Measurements from ENCODE around the gene SELENOW. TPM values are rescaled to one million over a fixed set of nuclear protein-coding genes. Genes with fewer than 3 reads are reported as not detected.
A peak's percentile ranks its signal among the peaks of the same experiment; 100 is the strongest.
"Not testable (repeated sequence)": the region's sequence is repeated elsewhere in the genome, so short reads cannot be mapped to it uniquely, and the experiment has no call there.

Gene SELENOW
- polyA plus RNA-seq, result 100 to 1,000 TPM; 294 to 618 (median 368) TPM

GRCh38 chr19:47778049-47778953, at the start of gene SELENOW:
Gene SELENOW, plus strand, starts transcription at chr19:47778703. Its CDS starts 83 bp downstream, at chr19:47778786.
- Mint-ChIP-seq H3K36me3 (peaks cover 0 to 10% (median 6%) of the 10 kb centered on the region in 3 donors), H3K4me3 (peak within 1 kb of the TSS; percentile 93 to 96 (median 96)), H3K27ac (peak within 1 kb of the TSS; percentile 86 to 98 (median 94)), H3K9me3 (no peaks in the 10 kb centered on the region), H3K27me3 (ENCODE audit: low read depth in 3 of 3) (peaks cover 1 to 4% (median 2%) of the 10 kb centered on the region in 3 donors), H3K4me1 (peaks cover 27 to 33% of the 10 kb centered on the region in 2 donors)
- DNase-seq, result peak; percentile 81 to 85 (median 84)

- peak overlapping the region in 1 of 5 donors; percentile 55 for H3K4me3 Mint-ChIP-seq
- peaks cover 6 to 8% of the 10 kb centered on the region in 2 donors for H3K4me1 Mint-ChIP-seq
- H3K9me3 Mint-ChIP-seq, result no peaks in the 10 kb centered on the region
- DNase-seq, result no peak
- H3K36me3 Mint-ChIP-seq, result peaks cover 0 to 4% (median 0%) of the 10 kb centered on the region in 3 donors
- H3K27ac Mint-ChIP-seq, result no peak overlapping the region
- H3K27me3 Mint-ChIP-seq (ENCODE audit: low read depth in 3 of 3), result peaks cover 7 to 16% (median 11%) of the 10 kb centered on the region in 3 donors
Observed at GRCh38 chr19:47729468-47729798, 49.1 kb upstream of the SELENOW start.

DNA sequence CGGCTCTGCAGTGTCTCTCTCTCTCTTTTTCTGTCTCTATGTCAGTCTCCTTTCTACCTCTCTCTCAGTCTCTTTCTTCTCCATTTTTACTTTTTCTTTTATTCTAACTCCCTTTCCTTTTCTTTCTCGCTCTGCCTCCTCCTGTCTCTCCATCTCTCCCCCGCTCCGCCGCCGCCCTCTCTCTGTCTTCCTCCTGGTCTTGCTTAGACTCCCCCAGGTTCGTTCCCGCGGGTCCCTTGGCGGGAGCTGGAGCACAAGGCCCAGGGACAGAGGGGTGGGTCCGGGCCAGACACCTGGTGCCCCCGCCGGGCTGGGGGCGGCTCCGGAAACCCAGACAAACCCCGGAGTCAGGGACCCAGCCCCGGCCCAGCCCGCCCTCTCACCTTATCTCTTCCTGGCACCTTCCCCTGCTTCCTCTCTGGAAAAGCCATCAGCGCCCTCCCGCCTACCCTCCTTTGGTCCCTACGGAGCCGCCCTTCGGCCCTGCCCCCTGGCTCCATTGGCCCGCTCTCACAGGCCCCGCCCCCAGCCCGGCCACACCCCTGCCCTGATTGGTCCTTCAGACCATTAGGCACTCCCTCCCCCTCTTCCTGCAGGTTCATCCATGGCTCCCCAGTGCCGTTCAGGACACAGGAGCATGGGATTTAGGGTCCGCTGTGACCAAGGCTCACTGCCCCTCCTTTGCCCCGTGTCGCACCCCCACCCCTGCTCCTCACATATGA, 48.5 kb upstream of the SELENOW start:
- Mint-ChIP-seq H3K36me3 (peaks cover 0 to 4% (median 0%) of the 10 kb centered on the region in 3 donors), H3K27me3 (ENCODE audit: low read depth in 3 of 3) (peaks cover 7 to 15% (median 10%) of the 10 kb centered on the region in 3 donors)

DNA sequence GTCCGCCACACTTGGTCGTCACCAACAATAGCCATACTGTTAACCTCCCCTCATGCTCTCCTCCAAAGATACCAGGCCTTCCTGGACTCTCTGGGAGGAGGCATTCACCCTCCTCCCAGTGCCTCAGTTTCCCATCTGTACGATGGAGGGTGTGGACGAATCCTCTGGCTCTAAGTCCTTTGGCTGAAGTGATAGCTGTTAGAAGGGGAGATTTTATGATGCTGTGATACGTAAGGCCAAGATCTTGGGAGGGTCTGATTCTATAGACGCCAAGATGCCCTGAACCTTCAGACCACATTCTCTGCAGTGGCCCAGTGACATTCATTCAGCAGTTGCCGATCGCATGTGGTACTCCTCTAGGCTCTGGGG, 48.0 kb upstream of the SELENOW start:
- peaks cover 7 to 14% (median 10%) of the 10 kb centered on the region in 3 donors for H3K27me3 Mint-ChIP-seq (ENCODE audit: low read depth in 3 of 3)
- DNase-seq, result no peak
- H3K9me3 Mint-ChIP-seq, result no peaks in the 10 kb centered on the region
- no peak overlapping the region for H3K4me3 Mint-ChIP-seq
- no peak overlapping the region for H3K27ac Mint-ChIP-seq
- H3K4me1 Mint-ChIP-seq, result peaks cover 6 to 8% of the 10 kb centered on the region in 2 donors
- H3K36me3 Mint-ChIP-seq, result peaks cover 0 to 4% (median 0%) of the 10 kb centered on the region in 3 donors

More for the DNA sequence above, 48.5 kb upstream of the SELENOW start:
- H3K27ac Mint-ChIP-seq, result no peak overlapping the region
- H3K4me1 Mint-ChIP-seq, result peaks cover 6 to 8% of the 10 kb centered on the region in 2 donors
- DNase-seq, result no peak
- H3K4me3 Mint-ChIP-seq, result no peak overlapping the region
- H3K9me3 Mint-ChIP-seq, result no peaks in the 10 kb centered on the region

DNA sequence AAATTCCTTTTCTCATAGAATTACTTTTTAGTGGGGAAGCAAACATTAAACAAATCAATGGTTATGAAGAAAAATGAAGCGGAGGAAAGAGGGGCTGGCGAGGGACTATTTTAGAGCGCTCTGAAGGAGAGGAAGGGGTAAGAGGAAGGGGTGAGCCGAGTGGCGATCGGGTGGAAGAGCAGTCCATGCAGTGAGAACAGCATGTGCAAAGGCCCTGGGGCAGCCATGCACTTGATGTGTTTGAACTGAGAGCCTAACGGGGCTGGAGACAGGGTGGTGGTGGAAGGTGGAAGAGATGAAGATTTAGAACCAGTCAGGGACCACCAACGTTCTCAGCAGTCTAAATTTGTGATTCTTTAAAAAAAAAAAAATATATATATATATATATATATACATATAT, 47.6 kb upstream of the SELENOW start:
- peaks cover 0 to 4% (median 0%) of the 10 kb centered on the region in 3 donors for H3K36me3 Mint-ChIP-seq
- DNase-seq, result no peak
- H3K27me3 Mint-ChIP-seq (ENCODE audit: low read depth in 3 of 3), result peaks cover 7 to 14% (median 10%) of the 10 kb centered on the region in 3 donors
- H3K27ac Mint-ChIP-seq, result no peak overlapping the region
- H3K9me3 Mint-ChIP-seq, result no peaks in the 10 kb centered on the region
- no peak overlapping the region for H3K4me3 Mint-ChIP-seq
- H3K4me1 Mint-ChIP-seq, result peaks cover 6 to 8% of the 10 kb centered on the region in 2 donors

DNA sequence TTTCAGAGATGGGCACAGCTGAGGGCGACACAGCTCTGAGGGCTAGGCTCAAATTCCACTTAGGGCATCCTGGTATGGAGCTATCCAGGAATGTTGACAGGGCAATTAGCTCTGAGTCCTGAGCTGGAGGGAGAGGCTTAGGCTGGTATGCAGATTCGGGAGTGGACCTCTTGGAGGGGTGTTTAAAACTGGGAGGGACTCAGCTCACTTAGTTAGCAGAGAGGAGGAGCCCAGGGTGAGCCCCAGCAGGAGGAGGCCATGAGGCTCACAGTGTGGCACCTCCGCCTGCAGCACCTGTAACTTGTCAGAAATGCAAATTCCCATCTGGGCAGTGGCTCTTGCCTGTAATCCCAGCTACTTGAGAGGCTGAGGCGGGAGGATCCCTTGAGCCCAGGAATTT, 43.4 kb upstream of the SELENOW start:
- Mint-ChIP-seq H3K27ac (no peak overlapping the region), H3K27me3 (ENCODE audit: low read depth in 3 of 3) (peaks cover 3 to 6% (median 5%) of the 10 kb centered on the region in 3 donors), H3K36me3 (peaks cover 0 to 4% (median 0%) of the 10 kb centered on the region in 3 donors), H3K4me3 (no peak overlapping the region), H3K4me1 (no peaks in the 10 kb centered on the region), H3K9me3 (no peaks in the 10 kb centered on the region)
- DNase-seq, result no peak

DNA sequence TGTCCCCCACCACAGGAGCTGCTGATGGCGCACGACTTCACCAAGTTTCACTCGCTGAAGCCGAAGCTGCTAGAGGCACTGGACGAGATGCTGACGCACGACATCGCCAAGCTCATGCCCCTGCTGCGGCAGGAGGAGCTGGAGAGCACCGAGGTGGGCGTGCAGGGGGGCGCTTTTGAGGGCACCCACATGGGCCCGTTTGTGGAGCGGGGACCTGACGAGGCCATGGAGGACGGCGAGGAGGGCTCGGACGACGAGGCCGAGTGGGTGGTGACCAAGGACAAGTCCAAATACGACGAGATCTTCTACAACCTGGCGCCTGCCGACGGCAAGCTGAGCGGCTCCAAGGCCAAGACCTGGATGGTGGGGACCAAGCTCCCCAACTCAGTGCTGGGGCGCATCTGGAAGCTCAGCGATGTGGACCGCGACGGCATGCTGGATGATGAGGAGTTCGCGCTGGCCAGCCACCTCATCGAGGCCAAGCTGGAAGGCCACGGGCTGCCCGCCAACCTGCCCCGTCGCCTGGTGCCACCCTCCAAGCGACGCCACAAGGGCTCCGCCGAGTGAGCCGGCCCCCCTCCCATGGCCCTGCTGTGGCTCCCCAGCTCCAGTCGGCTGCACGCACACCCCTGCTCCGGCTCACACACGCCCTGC, 37.5 kb upstream of the SELENOW start:
- no peak overlapping the region for H3K4me3 Mint-ChIP-seq
- H3K9me3 Mint-ChIP-seq, result no peaks in the 10 kb centered on the region
- H3K27me3 Mint-ChIP-seq (ENCODE audit: low read depth in 3 of 3), result peaks cover 5 to 16% (median 5%) of the 10 kb centered on the region in 3 donors
- H3K36me3 Mint-ChIP-seq, result peaks cover 0 to 4% (median 0%) of the 10 kb centered on the region in 3 donors
- no peak for DNase-seq
- no peak overlapping the region for H3K27ac Mint-ChIP-seq
- peaks cover 8 to 20% of the 10 kb centered on the region in 2 donors for H3K4me1 Mint-ChIP-seq

DNA sequence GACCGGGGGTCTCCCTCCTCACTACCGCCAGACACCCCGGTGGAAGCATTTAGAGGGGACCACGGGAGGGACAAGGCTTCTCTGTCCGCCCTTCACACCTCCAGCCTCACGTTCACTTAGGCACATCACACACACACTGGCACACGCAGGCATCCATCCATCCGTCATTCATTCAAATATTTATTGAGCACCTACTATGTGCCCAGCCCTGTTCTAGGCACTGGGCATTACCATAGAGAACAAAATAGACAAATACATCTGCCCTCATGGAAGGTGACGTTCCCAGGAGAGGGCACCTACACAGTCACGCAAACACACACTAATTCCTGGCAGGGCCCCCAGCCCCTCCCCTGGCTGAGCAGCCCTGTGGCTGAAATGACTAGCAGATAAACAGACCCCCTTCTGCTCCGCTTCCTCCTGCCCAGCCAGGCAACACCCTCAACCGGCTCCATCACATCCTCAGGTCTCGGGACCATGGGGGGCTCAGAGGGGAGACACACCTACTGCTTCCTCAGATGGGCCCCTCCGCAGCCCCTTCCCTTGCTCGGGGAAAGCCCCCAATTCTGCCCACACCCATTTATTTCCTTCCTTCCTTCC, 36.9 kb upstream of the SELENOW start:
- H3K4me1 Mint-ChIP-seq, result peaks cover 11 to 22% of the 10 kb centered on the region in 2 donors
- peaks cover 5 to 16% (median 5%) of the 10 kb centered on the region in 3 donors for H3K27me3 Mint-ChIP-seq (ENCODE audit: low read depth in 3 of 3)
- DNase-seq, result no peak
- peak overlapping the region in 1 of 6 donors; percentile 3 for H3K27ac Mint-ChIP-seq
- no peaks in the 10 kb centered on the region for H3K9me3 Mint-ChIP-seq
- peak overlapping the region in 2 of 5 donors; percentile 27 to 49 for H3K4me3 Mint-ChIP-seq
- H3K36me3 Mint-ChIP-seq, result peaks cover 0 to 4% (median 0%) of the 10 kb centered on the region in 3 donors

GRCh38 chr19:47742634-47743033, 35.9 kb upstream of the SELENOW start:
- H3K36me3 Mint-ChIP-seq, result peaks cover 0 to 4% (median 0%) of the 10 kb centered on the region in 3 donors
- no peaks in the 10 kb centered on the region for H3K9me3 Mint-ChIP-seq
- peaks cover 17 to 26% of the 10 kb centered on the region in 2 donors for H3K4me1 Mint-ChIP-seq
- H3K4me3 Mint-ChIP-seq, result peak overlapping the region in 3 of 5 donors; percentile 14 to 27 (median 15)
- DNase-seq, result no peak
- no peak overlapping the region for H3K27ac Mint-ChIP-seq
- H3K27me3 Mint-ChIP-seq (ENCODE audit: low read depth in 3 of 3), result peaks cover 5 to 16% (median 5%) of the 10 kb centered on the region in 3 donors

DNA sequence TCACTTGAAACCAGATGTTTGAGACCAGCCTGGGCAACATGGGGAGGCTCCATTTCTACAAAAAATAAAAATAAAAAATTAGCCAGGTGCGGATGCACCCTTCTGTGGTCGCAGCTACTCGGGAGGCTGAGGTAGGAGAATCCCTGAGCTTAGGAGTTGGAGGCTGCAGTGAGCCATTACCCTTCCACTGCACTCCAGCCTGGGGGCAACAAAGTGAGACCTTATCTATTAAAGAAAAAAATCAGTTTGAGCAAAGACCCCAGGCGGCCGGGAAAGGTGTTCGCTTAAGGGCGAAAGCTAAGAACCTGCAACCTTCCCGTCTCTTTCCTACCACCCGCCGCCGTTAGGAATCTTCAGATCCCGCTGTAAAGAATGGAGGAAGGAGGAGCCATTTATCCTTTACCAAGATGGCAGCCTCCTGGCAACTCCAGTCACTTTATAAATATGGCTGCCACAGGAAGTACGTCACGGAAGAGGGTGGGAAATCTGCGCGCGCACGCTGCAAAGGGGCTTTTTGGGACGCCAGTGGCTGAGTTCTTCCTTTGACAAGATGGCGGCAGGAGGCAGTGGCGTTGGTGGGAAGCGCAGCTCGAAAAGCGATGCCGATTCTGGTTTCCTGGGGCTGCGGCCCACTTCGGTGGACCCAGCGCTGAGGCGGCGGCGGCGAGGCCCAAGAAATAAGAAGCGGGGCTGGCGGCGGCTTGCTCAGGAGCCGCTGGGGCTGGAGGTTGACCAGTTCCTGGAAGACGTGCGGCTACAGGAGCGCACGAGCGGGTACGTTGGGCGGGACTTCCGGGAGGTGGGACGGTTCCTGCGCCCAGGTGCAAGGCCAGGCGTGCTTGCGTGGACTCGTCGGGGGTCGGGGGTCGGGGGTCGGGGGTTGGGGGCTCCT, 33.2 kb upstream of the SELENOW start, which contains the start of gene NOP53:
Gene NOP53 (plus strand): TSS at position 537 of the 892 bp plus-strand sequence. CDS start 14 bp downstream, at position 551.
- no peaks in the 10 kb centered on the region for H3K9me3 Mint-ChIP-seq

GRCh38 chr19:47746129-47746528, 32.4 kb upstream of the SELENOW start:
- not testable (repeated sequence) for H3K36me3 Mint-ChIP-seq; H3K9me3 Mint-ChIP-seq; DNase-seq; H3K27me3 Mint-ChIP-seq (ENCODE audit: low read depth in 3 of 3)
- H3K27ac Mint-ChIP-seq, result peak overlapping the region; percentile 96 to 100 (median 98)
- peaks cover 30 to 40% of the 10 kb centered on the region in 2 donors for H3K4me1 Mint-ChIP-seq
- H3K4me3 Mint-ChIP-seq, result peak overlapping the region; percentile 95 to 99 (median 98)

More for the DNA sequence above, 33.2 kb upstream of the SELENOW start, which contains the start of gene NOP53:
- Mint-ChIP-seq H3K4me3 (peak within 1 kb of the TSS; percentile 95 to 99 (median 98)), H3K27me3 (ENCODE audit: low read depth in 3 of 3) (peaks cover 5 to 12% (median 9%) of the 10 kb centered on the region in 3 donors), H3K4me1 (peaks cover 30 to 40% of the 10 kb centered on the region in 2 donors), H3K27ac (peak within 1 kb of the TSS; percentile 96 to 100 (median 98)), H3K36me3 (peaks cover 8 to 9% (median 8%) of the 10 kb centered on the region in 3 donors)
- peak; percentile 97 to 98 (median 97) for DNase-seq

GRCh38 chr19:47749326-47749725, 29.2 kb upstream of the SELENOW start:
- H3K36me3 Mint-ChIP-seq, result peaks cover 16 to 19% (median 17%) of the 10 kb centered on the region in 3 donors
- no peak for DNase-seq
- no peaks in the 10 kb centered on the region for H3K9me3 Mint-ChIP-seq
- H3K27me3 Mint-ChIP-seq (ENCODE audit: low read depth in 3 of 3), result peaks cover 5 to 14% (median 11%) of the 10 kb centered on the region in 3 donors
- H3K4me1 Mint-ChIP-seq, result peaks cover 30 to 31% of the 10 kb centered on the region in 2 donors
- H3K4me3 Mint-ChIP-seq, result peak overlapping the region in 2 of 5 donors; percentile 2 to 18
- peak overlapping the region in 3 of 6 donors; percentile 18 to 60 (median 32) for H3K27ac Mint-ChIP-seq
